Stimulated activated CD4-positive, alpha-beta T cell treated with anti-CD3 and anti-CD28 coated beads, TNF-alpha, amount 100 ng/mL, for 1 hour (primary cell): ENCODE data around the gene MVP.
"Not testable (repeated sequence)": the region's sequence is repeated elsewhere in the genome, so short reads cannot be mapped to it uniquely, and the experiment has no call there.

Experiments used
- DNase-seq, 3 donors: peaks; one replicate each; pipeline ENCODE4 v3.0.0-alpha.2; 2020; ENCODE audit warnings: low read depth in 3 of 3, low spot score in 1 of 3

MVP gene

GRCh38 chr16:29820271-29820701, at the start of gene MVP:
Gene MVP (plus strand): TSS chr16:29820462. CDS start chr16:29830550, 10,088 bp downstream.
- no peak for DNase-seq

GRCh38 chr16:29772330-29772729, 47.9 kb upstream of the MVP start:
- not testable (repeated sequence) for DNase-seq

- DNase-seq = no peak
Observed at GRCh38 chr16:29774730-29775129, 45.5 kb upstream of the MVP start.

- DNase-seq = no peak
Observed at GRCh38 chr16:29775742-29776408, 44.4 kb upstream of the MVP start.

- no peak for DNase-seq
Observed at GRCh38 chr16:29777576-29778350, 42.5 kb upstream of the MVP start, which contains the start of gene ZG16. Gene ZG16 (plus strand): TSS chr16:29778256. CDS start chr16:29779267, 1,011 bp downstream.

- no peak for DNase-seq
Observed at GRCh38 chr16:29779474-29779873, 40.8 kb upstream of the MVP start.

- DNase-seq = not testable (repeated sequence)
Observed at GRCh38 chr16:29783094-29783953, 36.9 kb upstream of the MVP start.

- DNase-seq = no peak
Observed at GRCh38 chr16:29784157-29784556, 36.1 kb upstream of the MVP start.

- DNase-seq = peak; percentile 54 to 62 (median 59)
Observed at GRCh38 chr16:29784901-29785500, 35.3 kb upstream of the MVP start.

GRCh38 chr16:29787155-29787554, 33.1 kb upstream of the MVP start:
- not testable (repeated sequence) for DNase-seq

GRCh38 chr16:29789775-29790182, 30.5 kb upstream of the MVP start:
- DNase-seq = no peak

- DNase-seq = peak; percentile 99 to 100 (median 100)
Observed at GRCh38 chr16:29790183-29790948, 29.9 kb upstream of the MVP start, which contains the start of gene KIF22. Gene KIF22 (plus strand): TSS chr16:29790751. CDS start chr16:29790760, 9 bp downstream.

GRCh38 chr16:29790949-29791844, 29.1 kb upstream of the MVP start:
- DNase-seq = no peak

GRCh38 chr16:29791845-29792807, 28.1 kb upstream of the MVP start:
- no peak for DNase-seq

- not testable (repeated sequence) for DNase-seq
Observed at GRCh38 chr16:29793153-29793552, 27.1 kb upstream of the MVP start.

GRCh38 chr16:29794231-29794710, 26.0 kb upstream of the MVP start:
- DNase-seq = no peak

GRCh38 chr16:29802416-29802935, 17.8 kb upstream of the MVP start:
- DNase-seq = no peak
